T-helper 2 cell treated with Interferon-gamma antibody and Interleukin-4, amounts not matched to agents 5 μg/mL and 100 μg/mL, for 36 hours (primary cell): ENCODE measurements around the gene RAPGEF1.

Experiments used
- DNase-seq: peaks from one replicate; pipeline ENCODE4 v3.0.0; 2021; ENCODE audit warnings: low spot score
- H3K27ac Mint-ChIP-seq: one replicate; pipeline ENCODE4 v1.8.0; 2021; ENCODE audit warnings: mild to moderate bottlenecking, mixed read lengths
- H3K27me3 Mint-ChIP-seq: one replicate; pipeline ENCODE4 v1.8.0; 2021; ENCODE audit warnings: low read depth, mixed read lengths
- H3K36me3 Mint-ChIP-seq: one replicate; pipeline ENCODE4 v1.8.0; 2021; ENCODE audit warnings: low read depth, mixed read lengths
- H3K4me1 Mint-ChIP-seq: one replicate; pipeline ENCODE4 v1.8.0; 2021; ENCODE audit warnings: low read depth, mixed read lengths
- H3K4me3 Mint-ChIP-seq: one replicate; pipeline ENCODE4 v1.8.0; 2022; ENCODE audit warnings: mild to moderate bottlenecking, moderate library complexity, mixed read lengths
- H3K9me3 Mint-ChIP-seq: one replicate; pipeline ENCODE4 v1.8.0; 2021; ENCODE audit warnings: mixed read lengths

The RAPGEF1 gene

GRCh38 chr9:131701436-131701781 lies 38.5 kb downstream of the RAPGEF1 start:
- H3K27ac Mint-ChIP-seq: peak overlapping the region; percentile 29
- no peak for DNase-seq
- H3K4me1 Mint-ChIP-seq: peaks cover 65% of the 10 kb centered on the region
- H3K27me3 Mint-ChIP-seq: no peaks in the 10 kb centered on the region
- peaks cover 6% of the 10 kb centered on the region for H3K36me3 Mint-ChIP-seq
- no peak overlapping the region for H3K4me3 Mint-ChIP-seq
- H3K9me3 Mint-ChIP-seq: no peaks in the 10 kb centered on the region

GRCh38 chr9:131700765-131701435 lies 39.0 kb downstream of the RAPGEF1 start:
- peak overlapping the region; percentile 29 for H3K27ac Mint-ChIP-seq
- H3K27me3 Mint-ChIP-seq: no peaks in the 10 kb centered on the region
- H3K4me1 Mint-ChIP-seq: peaks cover 62% of the 10 kb centered on the region
- H3K4me3 Mint-ChIP-seq: no peak overlapping the region
- no peak for DNase-seq
- H3K36me3 Mint-ChIP-seq: peaks cover 6% of the 10 kb centered on the region
- no peaks in the 10 kb centered on the region for H3K9me3 Mint-ChIP-seq

- no peaks in the 10 kb centered on the region for H3K27me3 Mint-ChIP-seq
- peaks cover 10% of the 10 kb centered on the region for H3K36me3 Mint-ChIP-seq
Observed at GRCh38 chr9:131700076-131700475, 39.8 kb downstream of the RAPGEF1 start.

GRCh38 chr9:131698618-131698985 lies 41.3 kb downstream of the RAPGEF1 start:
- Mint-ChIP-seq H3K27ac (no peak overlapping the region), H3K4me1 (peaks cover 66% of the 10 kb centered on the region), H3K27me3 (no peaks in the 10 kb centered on the region), H3K36me3 (peaks cover 17% of the 10 kb centered on the region), H3K9me3 (no peaks in the 10 kb centered on the region), H3K4me3 (no peak overlapping the region)
- no peak for DNase-seq

More at GRCh38 chr9:131700076-131700475, 39.8 kb downstream of the RAPGEF1 start:
- H3K4me1 Mint-ChIP-seq: peaks cover 60% of the 10 kb centered on the region
- DNase-seq: no peak
- H3K27ac Mint-ChIP-seq: peak overlapping the region; percentile 3
- H3K4me3 Mint-ChIP-seq: no peak overlapping the region
- no peaks in the 10 kb centered on the region for H3K9me3 Mint-ChIP-seq

GRCh38 chr9:131697908-131698617 lies 41.8 kb downstream of the RAPGEF1 start:
- Mint-ChIP-seq H3K36me3 (peaks cover 17% of the 10 kb centered on the region), H3K27ac (peak overlapping the region; percentile 66), H3K4me3 (no peak overlapping the region), H3K27me3 (no peaks in the 10 kb centered on the region), H3K9me3 (no peaks in the 10 kb centered on the region), H3K4me1 (peaks cover 68% of the 10 kb centered on the region)
- no peak for DNase-seq

- Mint-ChIP-seq H3K27ac (no peak overlapping the region), H3K4me1 (peaks cover 72% of the 10 kb centered on the region)
Observed at GRCh38 chr9:131697097-131697496, 42.8 kb downstream of the RAPGEF1 start.

GRCh38 chr9:131695836-131696460 lies 43.9 kb downstream of the RAPGEF1 start:
- Mint-ChIP-seq H3K27ac (no peak overlapping the region), H3K4me3 (no peak overlapping the region), H3K36me3 (peaks cover 19% of the 10 kb centered on the region), H3K4me1 (peaks cover 75% of the 10 kb centered on the region), H3K27me3 (no peaks in the 10 kb centered on the region), H3K9me3 (no peaks in the 10 kb centered on the region)
- no peak for DNase-seq

More at GRCh38 chr9:131697097-131697496, 42.8 kb downstream of the RAPGEF1 start:
- no peak for DNase-seq
- H3K27me3 Mint-ChIP-seq: no peaks in the 10 kb centered on the region
- H3K36me3 Mint-ChIP-seq: peaks cover 17% of the 10 kb centered on the region
- H3K9me3 Mint-ChIP-seq: no peaks in the 10 kb centered on the region
- H3K4me3 Mint-ChIP-seq: no peak overlapping the region

- Mint-ChIP-seq H3K27ac (no peak overlapping the region), H3K4me3 (no peak overlapping the region), H3K27me3 (no peaks in the 10 kb centered on the region), H3K4me1 (peaks cover 77% of the 10 kb centered on the region), H3K36me3 (peaks cover 19% of the 10 kb centered on the region), H3K9me3 (no peaks in the 10 kb centered on the region)
- no peak for DNase-seq
Observed at GRCh38 chr9:131695366-131695765, 44.5 kb downstream of the RAPGEF1 start.

GRCh38 chr9:131693651-131694597 lies 46.0 kb downstream of the RAPGEF1 start:
- Mint-ChIP-seq H3K9me3 (no peaks in the 10 kb centered on the region), H3K36me3 (peaks cover 18% of the 10 kb centered on the region), H3K4me3 (peak overlapping the region; percentile 1), H3K27me3 (no peaks in the 10 kb centered on the region), H3K4me1 (peaks cover 77% of the 10 kb centered on the region), H3K27ac (peak overlapping the region; percentile 24)
- DNase-seq: no peak

- Mint-ChIP-seq H3K9me3 (no peaks in the 10 kb centered on the region), H3K27me3 (no peaks in the 10 kb centered on the region), H3K4me1 (peaks cover 74% of the 10 kb centered on the region), H3K36me3 (peaks cover 22% of the 10 kb centered on the region), H3K4me3 (peak overlapping the region; percentile 19), H3K27ac (no peak overlapping the region)
- no peak for DNase-seq
Observed at GRCh38 chr9:131692612-131693562, 47.0 kb downstream of the RAPGEF1 start.

GRCh38 chr9:131691969-131692611 lies 47.8 kb downstream of the RAPGEF1 start:
- Mint-ChIP-seq H3K4me1 (peaks cover 78% of the 10 kb centered on the region), H3K36me3 (peaks cover 22% of the 10 kb centered on the region), H3K4me3 (peak overlapping the region; percentile 75), H3K27ac (peak overlapping the region; percentile 17), H3K9me3 (no peaks in the 10 kb centered on the region), H3K27me3 (no peaks in the 10 kb centered on the region)
- no peak for DNase-seq

- H3K27ac Mint-ChIP-seq: peak overlapping the region; percentile 69
- H3K36me3 Mint-ChIP-seq: peaks cover 22% of the 10 kb centered on the region
- H3K27me3 Mint-ChIP-seq: no peaks in the 10 kb centered on the region
- H3K9me3 Mint-ChIP-seq: no peaks in the 10 kb centered on the region
- H3K4me3 Mint-ChIP-seq: peak overlapping the region; percentile 75
- peak; percentile 35 for DNase-seq
- H3K4me1 Mint-ChIP-seq: peaks cover 82% of the 10 kb centered on the region
Observed at GRCh38 chr9:131690941-131691573, 48.8 kb downstream of the RAPGEF1 start.
